HL-60 (cell line): ENCODE data around the gene IL17RB.

Experiments used
- DNase-seq, 2 experiments: peaks; one replicate each; pipeline ENCODE4 v3.0.0-alpha.2; 2010 to 2020; ENCODE audit warnings: low read depth in 1 of 2, low spot score in 1 of 2
- H3K27ac ChIP-seq: fragments of 250-450 bp; sonication (Bioruptor Pico); replicated peaks from 2 replicates; pipeline ENCODE4 v1.5.1; 2020; ENCODE audit warnings: mild to moderate bottlenecking, moderate library complexity
- H3K27me3 ChIP-seq: fragments of 250-450 bp; sonication (Bioruptor Pico); 2 replicates; pipeline ENCODE4 v1.5.1; 2021; ENCODE audit warnings: mild to moderate bottlenecking, moderate library complexity; ENCODE audit not compliant: insufficient read depth, poor library complexity, severe bottlenecking
- H3K4me3 ChIP-seq: replicated peaks from 2 replicates; pipeline ENCODE4 v1.5.1; 2011; ENCODE audit warnings: mild to moderate bottlenecking, control low read depth, low read length; ENCODE audit not compliant: insufficient read depth
- GABPA ChIP-seq: IDR thresholded peaks from 2 replicates; pipeline ENCODE4 v1.6.1; 2012; ENCODE audit warnings: low read depth
- POLR2AphosphoS5 ChIP-seq: IDR thresholded peaks from 2 replicates; pipeline ENCODE4 v1.6.1; 2012; ENCODE audit warnings: low read depth
- SPI1 ChIP-seq: IDR thresholded peaks from 2 replicates; pipeline ENCODE4 v1.6.1; 2012; ENCODE audit warnings: low read depth, mild to moderate bottlenecking, borderline replicate concordance
- TF ChIP-seq, protein P1 (sequence below): IDR thresholded peaks from one replicate; pipeline ENCODE4 v1.5.1; 2011; ENCODE audit warnings: low read length, control low read depth, inconsistent platforms; ENCODE audit not compliant: insufficient read depth
- TF ChIP-seq, protein P2 (sequence below): IDR thresholded peaks from 2 replicates; pipeline ENCODE4 v1.6.1; 2012; ENCODE audit warnings: low read depth; ENCODE audit not compliant: insufficient replicate concordance

IL17RB gene

DNA sequence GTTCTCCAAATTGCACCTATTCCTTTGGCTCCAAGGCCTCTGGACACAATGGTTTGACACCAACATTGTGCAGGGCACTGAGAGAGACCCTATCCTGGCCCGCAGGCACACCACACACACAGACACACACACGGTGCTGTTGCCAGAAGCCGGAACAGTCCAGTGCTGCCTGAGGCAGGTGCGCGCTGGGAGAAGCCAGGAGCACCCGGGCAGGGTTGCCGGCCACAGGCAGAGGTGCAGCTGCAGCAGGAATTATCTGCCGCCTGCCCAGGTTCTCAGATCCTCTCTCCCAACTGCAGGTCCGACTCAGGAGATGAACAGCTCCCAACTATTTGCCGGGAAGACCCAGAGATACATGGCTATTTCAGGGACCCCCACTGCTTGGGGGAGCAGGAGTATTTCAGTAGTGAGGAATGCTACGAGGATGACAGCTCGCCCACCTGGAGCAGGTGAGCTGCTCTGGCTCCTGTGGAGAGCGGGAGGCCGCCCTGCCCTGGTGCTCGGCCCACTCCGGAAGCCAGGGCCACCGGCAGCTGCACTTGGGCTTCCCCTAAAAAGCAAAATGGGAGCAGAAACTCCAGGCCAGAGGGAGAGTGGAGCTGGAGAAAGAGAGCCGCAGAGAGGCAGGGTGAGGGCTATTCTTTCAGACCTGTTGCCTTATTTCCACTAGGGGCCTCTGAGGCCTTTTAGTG, 43.1 kb upstream of the IL17RB start:
- TF ChIP-seq, protein P1, sequence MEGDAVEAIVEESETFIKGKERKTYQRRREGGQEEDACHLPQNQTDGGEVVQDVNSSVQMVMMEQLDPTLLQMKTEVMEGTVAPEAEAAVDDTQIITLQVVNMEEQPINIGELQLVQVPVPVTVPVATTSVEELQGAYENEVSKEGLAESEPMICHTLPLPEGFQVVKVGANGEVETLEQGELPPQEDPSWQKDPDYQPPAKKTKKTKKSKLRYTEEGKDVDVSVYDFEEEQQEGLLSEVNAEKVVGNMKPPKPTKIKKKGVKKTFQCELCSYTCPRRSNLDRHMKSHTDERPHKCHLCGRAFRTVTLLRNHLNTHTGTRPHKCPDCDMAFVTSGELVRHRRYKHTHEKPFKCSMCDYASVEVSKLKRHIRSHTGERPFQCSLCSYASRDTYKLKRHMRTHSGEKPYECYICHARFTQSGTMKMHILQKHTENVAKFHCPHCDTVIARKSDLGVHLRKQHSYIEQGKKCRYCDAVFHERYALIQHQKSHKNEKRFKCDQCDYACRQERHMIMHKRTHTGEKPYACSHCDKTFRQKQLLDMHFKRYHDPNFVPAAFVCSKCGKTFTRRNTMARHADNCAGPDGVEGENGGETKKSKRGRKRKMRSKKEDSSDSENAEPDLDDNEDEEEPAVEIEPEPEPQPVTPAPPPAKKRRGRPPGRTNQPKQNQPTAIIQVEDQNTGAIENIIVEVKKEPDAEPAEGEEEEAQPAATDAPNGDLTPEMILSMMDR, result no peak
- TF ChIP-seq SPI1 (no peak), POLR2AphosphoS5 (no peak), GABPA (no peak)
- TF ChIP-seq, protein P2, sequence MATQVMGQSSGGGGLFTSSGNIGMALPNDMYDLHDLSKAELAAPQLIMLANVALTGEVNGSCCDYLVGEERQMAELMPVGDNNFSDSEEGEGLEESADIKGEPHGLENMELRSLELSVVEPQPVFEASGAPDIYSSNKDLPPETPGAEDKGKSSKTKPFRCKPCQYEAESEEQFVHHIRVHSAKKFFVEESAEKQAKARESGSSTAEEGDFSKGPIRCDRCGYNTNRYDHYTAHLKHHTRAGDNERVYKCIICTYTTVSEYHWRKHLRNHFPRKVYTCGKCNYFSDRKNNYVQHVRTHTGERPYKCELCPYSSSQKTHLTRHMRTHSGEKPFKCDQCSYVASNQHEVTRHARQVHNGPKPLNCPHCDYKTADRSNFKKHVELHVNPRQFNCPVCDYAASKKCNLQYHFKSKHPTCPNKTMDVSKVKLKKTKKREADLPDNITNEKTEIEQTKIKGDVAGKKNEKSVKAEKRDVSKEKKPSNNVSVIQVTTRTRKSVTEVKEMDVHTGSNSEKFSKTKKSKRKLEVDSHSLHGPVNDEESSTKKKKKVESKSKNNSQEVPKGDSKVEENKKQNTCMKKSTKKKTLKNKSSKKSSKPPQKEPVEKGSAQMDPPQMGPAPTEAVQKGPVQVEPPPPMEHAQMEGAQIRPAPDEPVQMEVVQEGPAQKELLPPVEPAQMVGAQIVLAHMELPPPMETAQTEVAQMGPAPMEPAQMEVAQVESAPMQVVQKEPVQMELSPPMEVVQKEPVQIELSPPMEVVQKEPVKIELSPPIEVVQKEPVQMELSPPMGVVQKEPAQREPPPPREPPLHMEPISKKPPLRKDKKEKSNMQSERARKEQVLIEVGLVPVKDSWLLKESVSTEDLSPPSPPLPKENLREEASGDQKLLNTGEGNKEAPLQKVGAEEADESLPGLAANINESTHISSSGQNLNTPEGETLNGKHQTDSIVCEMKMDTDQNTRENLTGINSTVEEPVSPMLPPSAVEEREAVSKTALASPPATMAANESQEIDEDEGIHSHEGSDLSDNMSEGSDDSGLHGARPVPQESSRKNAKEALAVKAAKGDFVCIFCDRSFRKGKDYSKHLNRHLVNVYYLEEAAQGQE, result no peak
- Histone ChIP-seq H3K4me3 (no peak overlapping the region), H3K27me3 (no peaks in the 10 kb centered on the region), H3K27ac (no peak overlapping the region)
- DNase-seq, result no peak

DNA sequence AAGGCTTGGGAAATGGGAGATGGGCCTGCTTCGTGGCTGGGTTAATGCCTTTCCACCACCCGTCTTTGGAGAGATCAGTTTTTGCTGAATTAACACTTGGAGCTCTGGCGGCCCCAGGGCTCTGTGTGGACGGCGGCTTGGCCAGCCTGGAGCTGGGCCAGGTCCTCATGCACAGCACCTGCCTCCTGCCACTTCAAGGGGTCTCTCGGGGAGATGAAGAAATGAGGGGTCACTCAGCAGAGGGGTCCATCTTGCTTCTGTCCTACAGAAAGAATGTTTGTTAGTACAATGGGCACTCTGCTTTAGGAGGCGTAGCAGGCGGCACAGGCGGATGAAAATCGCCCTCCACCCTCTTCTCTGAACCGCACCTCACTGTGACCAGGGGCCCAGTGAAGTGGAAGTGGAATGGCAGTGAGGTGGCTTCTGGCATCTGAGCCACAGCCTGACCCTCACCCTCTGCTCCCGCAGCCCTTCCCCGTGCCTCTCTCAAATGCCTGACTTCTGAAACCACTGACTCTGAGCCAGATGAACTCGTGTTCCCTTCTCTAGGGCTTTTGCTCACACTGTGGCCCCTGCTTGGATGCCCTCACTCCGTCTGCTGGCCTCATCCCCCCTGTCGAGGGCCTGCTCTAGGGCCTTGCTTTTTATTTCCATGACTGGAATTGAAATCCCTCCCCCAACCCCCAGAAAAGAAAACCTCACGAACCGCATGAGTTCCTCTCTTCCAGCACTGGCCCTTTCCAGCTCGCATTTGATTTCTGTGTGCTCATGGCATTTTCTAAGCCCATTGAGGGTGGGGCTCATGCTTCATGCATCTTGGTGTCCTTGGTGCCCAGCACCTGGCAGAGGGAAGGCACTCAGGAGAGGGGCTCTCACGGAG, 42.3 kb upstream of the IL17RB start:
- no peak overlapping the region for H3K4me3 ChIP-seq
- DNase-seq, result no peak
- TF ChIP-seq, protein P1, result no peak
- TF ChIP-seq, protein P2, result no peak
- TF ChIP-seq GABPA (no peak), POLR2AphosphoS5 (no peak), SPI1 (no peak)
- H3K27me3 ChIP-seq, result no peaks in the 10 kb centered on the region
- H3K27ac ChIP-seq, result no peak overlapping the region

GRCh38 chr3:53804697-53805462, 41.5 kb upstream of the IL17RB start:
- no peak overlapping the region for H3K27ac ChIP-seq
- TF ChIP-seq, protein P1, result no peak
- TF ChIP-seq POLR2AphosphoS5, result no peak
- TF ChIP-seq, protein P2, result no peak
- TF ChIP-seq GABPA, result no peak
- no peak for TF ChIP-seq SPI1
- no peak overlapping the region for H3K4me3 ChIP-seq
- H3K27me3 ChIP-seq, result no peaks in the 10 kb centered on the region
- DNase-seq, result no peak
